Mesothelial cell of epicardium (in vitro differentiated cells): ENCODE results near the gene PLEKHM3. TPM values are rescaled to one million over a fixed set of nuclear protein-coding genes. Genes with fewer than 3 reads are reported as not detected.
A peak's percentile ranks its signal among the peaks of the same experiment; 100 is the strongest.

Experiments
- DNase-seq, 2 experiments: peaks; one replicate each; pipeline ENCODE4 v3.0.0; 2021; ENCODE audit warnings: low spot score in 2 of 2; ENCODE audit not compliant: unreplicated experiment in 2 of 2
- H3K27ac Mint-ChIP-seq: 2 replicates; pipeline ENCODE4 v1.8.0; 2021; ENCODE audit warnings: mixed read lengths
- H3K27me3 Mint-ChIP-seq: 2 replicates; pipeline ENCODE4 v1.8.0; 2021; ENCODE audit warnings: low read depth, mixed read lengths
- H3K36me3 Mint-ChIP-seq: 2 replicates; pipeline ENCODE4 v1.8.0; 2021; ENCODE audit warnings: mixed read lengths
- H3K4me1 Mint-ChIP-seq: 2 replicates; pipeline ENCODE4 v1.8.0; 2021; ENCODE audit warnings: mixed read lengths
- H3K4me3 Mint-ChIP-seq: 2 replicates; pipeline ENCODE4 v1.8.0; 2021; ENCODE audit warnings: mild to moderate bottlenecking, moderate library complexity, mixed read lengths
- H3K9me3 Mint-ChIP-seq: 2 replicates; pipeline ENCODE4 v1.8.0; 2021; ENCODE audit warnings: mixed read lengths
- CTCF ChIP-seq: fragments of 200-600 bp; sonication (generic); IDR thresholded peaks from one replicate; pipeline ENCODE4 v1.5.0; 2021; ENCODE audit warnings: antibody characterized with exemption; ENCODE audit not compliant: unreplicated experiment
- total RNA-seq: library from RNA; stranded (reverse); gene quantifications from 3 replicates; pipeline ENCODE4 v1.2.1, GENCODE V29; 2021

The PLEKHM3 gene
- 14.7 to 16.2 TPM (median 15.1 TPM) in 3 replicates for total RNA-seq

GRCh38 chr2:208025037-208025813 lies at the start of gene PLEKHM3:
Gene PLEKHM3, minus strand, starts transcription at chr2:208025527. Its CDS starts 23,888 bp downstream, at chr2:208001639.
- H3K4me1 Mint-ChIP-seq, result peaks cover 16% of the 10 kb centered on the region
- H3K9me3 Mint-ChIP-seq, result no peaks in the 10 kb centered on the region
- peak within 1 kb of the TSS; percentile 88 for H3K27ac Mint-ChIP-seq
- H3K36me3 Mint-ChIP-seq, result no peaks in the 10 kb centered on the region
- DNase-seq, result peak; percentile 70 to 87
- H3K27me3 Mint-ChIP-seq, result no peaks in the 10 kb centered on the region
- TF ChIP-seq CTCF, result no peak
- peak within 1 kb of the TSS; percentile 84 for H3K4me3 Mint-ChIP-seq

GRCh38 chr2:208074610-208075356 lies 49.5 kb upstream of the PLEKHM3 start:
- no peak for TF ChIP-seq CTCF
- H3K4me1 Mint-ChIP-seq, result peaks cover 8% of the 10 kb centered on the region
- H3K27me3 Mint-ChIP-seq, result no peaks in the 10 kb centered on the region
- H3K4me3 Mint-ChIP-seq, result no peak overlapping the region
- no peak for DNase-seq
- H3K27ac Mint-ChIP-seq, result peak overlapping the region; percentile 2
- no peaks in the 10 kb centered on the region for H3K36me3 Mint-ChIP-seq
- peaks cover 6% of the 10 kb centered on the region for H3K9me3 Mint-ChIP-seq

- DNase-seq, result peak; percentile 25 to 63
- H3K36me3 Mint-ChIP-seq, result no peaks in the 10 kb centered on the region
These were observed 47.0 kb upstream of the PLEKHM3 start for GRCh38 chr2:208072250-208072892.

GRCh38 chr2:208069186-208069585 lies 43.9 kb upstream of the PLEKHM3 start:
- no peaks in the 10 kb centered on the region for H3K36me3 Mint-ChIP-seq
- no peak for TF ChIP-seq CTCF
- no peaks in the 10 kb centered on the region for H3K4me1 Mint-ChIP-seq
- no peak for DNase-seq
- no peak overlapping the region for H3K4me3 Mint-ChIP-seq
- no peaks in the 10 kb centered on the region for H3K27me3 Mint-ChIP-seq
- H3K9me3 Mint-ChIP-seq, result no peaks in the 10 kb centered on the region
- no peak overlapping the region for H3K27ac Mint-ChIP-seq

More at GRCh38 chr2:208072250-208072892, 47.0 kb upstream of the PLEKHM3 start:
- peak; percentile 76 for TF ChIP-seq CTCF
- Mint-ChIP-seq H3K27ac (no peak overlapping the region), H3K27me3 (no peaks in the 10 kb centered on the region), H3K4me1 (peaks cover 4% of the 10 kb centered on the region), H3K4me3 (no peak overlapping the region), H3K9me3 (no peaks in the 10 kb centered on the region)

GRCh38 chr2:208066016-208066415 lies 40.7 kb upstream of the PLEKHM3 start:
- TF ChIP-seq CTCF, result no peak
- Mint-ChIP-seq H3K36me3 (no peaks in the 10 kb centered on the region), H3K4me1 (no peaks in the 10 kb centered on the region), H3K9me3 (no peaks in the 10 kb centered on the region), H3K27me3 (peaks cover 7% of the 10 kb centered on the region), H3K4me3 (no peak overlapping the region), H3K27ac (no peak overlapping the region)
- DNase-seq, result no peak
